Mononuclear cell (primary cell): Measurements from ENCODE around the gene PHKB. TPM values are rescaled to one million over a fixed set of nuclear protein-coding genes. Genes with fewer than 3 reads are reported as not detected.
A peak's percentile ranks its signal among the peaks of the same experiment; 100 is the strongest.
"Not testable (repeated sequence)": the region's sequence is repeated elsewhere in the genome, so short reads cannot be mapped to it uniquely, and the experiment has no call there.

Source experiments
- H3K27me3 ChIP-seq: 2 replicates; pipeline ENCODE4 v1.6.0; 2011; ENCODE audit warnings: low read length, control low read depth; ENCODE audit not compliant: insufficient read depth
- H3K4me1 ChIP-seq: 2 replicates; pipeline ENCODE4 v1.5.1; 2011; ENCODE audit warnings: mild to moderate bottlenecking, low read length, control low read depth; ENCODE audit not compliant: insufficient read depth
- H3K4me3 ChIP-seq: 2 replicates; pipeline ENCODE4 v1.5.1; 2011; ENCODE audit warnings: mild to moderate bottlenecking, low read length, moderate library complexity
- H3K9me3 ChIP-seq: 2 replicates; pipeline ENCODE4 v1.5.1; 2011; ENCODE audit warnings: low read depth, mild to moderate bottlenecking, control low read depth, low read length
- total RNA-seq: library from RNA; depleted of rRNA; stranded (reverse); fragments of >200 nt; gene quantifications from one replicate; pipeline ENCODE4 v1.2.3, GENCODE V29; 2012

Gene PHKB
- total RNA-seq, 1 donor, result 52.1 TPM

GRCh38 chr16:47461598-47462266, 601 bp downstream of the PHKB start:
- peak overlapping the region; percentile 93 for H3K4me3 ChIP-seq
- peaks cover 32% of the 10 kb centered on the region for H3K4me1 ChIP-seq
- no peaks in the 10 kb centered on the region for H3K27me3 ChIP-seq
- H3K9me3 ChIP-seq, result no peaks in the 10 kb centered on the region

DNA sequence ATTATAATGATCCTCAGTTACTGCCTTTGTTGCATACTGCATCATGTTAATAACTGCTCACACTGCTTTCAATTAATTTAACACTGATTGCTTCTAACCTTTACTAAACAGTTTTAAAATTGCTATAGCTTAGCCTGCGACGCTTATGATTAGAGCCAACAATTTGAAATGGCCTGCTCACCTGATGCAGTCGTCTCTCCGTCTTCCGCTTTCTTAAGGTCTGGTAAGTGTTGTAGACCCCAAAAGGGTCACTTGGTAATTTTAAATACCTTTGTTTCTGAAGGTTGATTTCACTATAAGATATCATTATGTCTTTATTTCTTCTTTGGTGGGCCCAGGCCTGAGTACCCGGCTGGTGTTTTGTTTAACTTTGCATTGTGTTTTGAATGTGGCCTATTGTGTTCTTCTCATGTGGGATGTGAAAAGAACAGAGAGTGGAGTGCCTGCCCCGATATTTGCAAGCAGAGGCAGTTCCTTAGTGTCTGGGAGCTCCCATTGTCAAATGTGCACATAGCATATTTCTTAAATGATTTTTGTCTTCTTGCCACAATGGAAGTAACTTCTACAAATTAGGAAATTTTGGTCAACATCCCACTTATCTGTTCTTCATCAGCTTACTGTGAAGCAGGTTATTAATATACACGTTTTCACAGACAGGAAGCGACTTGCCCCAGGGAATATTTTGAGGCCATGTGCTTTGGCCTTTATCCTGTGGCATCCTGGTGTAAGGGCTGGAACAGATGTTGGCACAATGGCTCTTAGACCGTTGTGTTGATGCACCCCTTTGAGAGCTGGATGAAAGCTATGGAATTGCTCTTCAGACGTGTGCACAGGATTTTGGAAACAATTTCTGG, 2.9 kb downstream of the PHKB start:
- H3K9me3 ChIP-seq, result no peaks in the 10 kb centered on the region
- H3K27me3 ChIP-seq, result no peaks in the 10 kb centered on the region
- peaks cover 32% of the 10 kb centered on the region for H3K4me1 ChIP-seq
- H3K4me3 ChIP-seq, result no peak overlapping the region

DNA sequence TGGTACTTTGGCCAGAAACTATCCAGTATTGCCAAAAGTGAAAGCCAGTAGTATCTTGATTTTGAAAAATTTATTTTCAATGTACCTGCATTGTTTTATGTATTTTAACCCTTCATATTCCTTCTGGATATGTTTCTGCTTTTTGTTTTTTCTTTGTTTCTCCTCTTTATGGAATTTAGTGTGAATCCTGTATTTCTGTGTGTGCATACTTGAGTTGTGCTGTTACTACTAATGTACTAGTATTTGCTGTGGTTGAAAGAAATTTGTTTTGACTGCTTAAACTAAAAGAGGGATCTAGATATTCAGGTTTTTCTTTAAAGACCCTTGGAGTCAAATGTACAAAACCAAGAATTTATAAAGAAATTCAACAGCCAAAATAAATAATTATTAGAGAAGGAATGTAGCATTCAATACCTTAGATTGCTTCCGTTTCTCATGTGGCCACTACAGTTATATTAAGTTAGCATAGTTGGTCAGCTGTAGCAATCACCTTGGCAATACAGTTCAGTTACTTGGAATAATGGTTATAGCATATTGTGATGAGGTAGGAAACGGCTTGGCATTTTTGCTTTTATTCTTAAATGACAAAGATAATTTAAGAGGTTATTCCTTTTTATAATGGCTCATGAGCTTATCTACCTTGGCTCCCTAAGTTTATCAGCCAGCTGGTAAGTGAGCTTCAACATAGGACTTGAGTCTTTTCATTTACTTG, 4.9 kb downstream of the PHKB start:
- H3K4me3 ChIP-seq, result no peak overlapping the region
- H3K4me1 ChIP-seq, result peaks cover 18% of the 10 kb centered on the region
- H3K27me3 ChIP-seq, result no peaks in the 10 kb centered on the region
- H3K9me3 ChIP-seq, result no peaks in the 10 kb centered on the region

GRCh38 chr16:47467501-47467900, 6.4 kb downstream of the PHKB start:
- no peaks in the 10 kb centered on the region for H3K9me3 ChIP-seq
- no peaks in the 10 kb centered on the region for H3K27me3 ChIP-seq
- peaks cover 9% of the 10 kb centered on the region for H3K4me1 ChIP-seq
- H3K4me3 ChIP-seq, result no peak overlapping the region

- not testable (repeated sequence) for H3K27me3 ChIP-seq, H3K4me3 ChIP-seq, H3K9me3 ChIP-seq, H3K4me1 ChIP-seq
These were observed 7.0 kb downstream of the PHKB start for GRCh38 chr16:47468070-47468689.

GRCh38 chr16:47469227-47469626, 8.1 kb downstream of the PHKB start:
- Histone ChIP-seq H3K27me3 (no peaks in the 10 kb centered on the region), H3K9me3 (no peaks in the 10 kb centered on the region), H3K4me3 (no peak overlapping the region), H3K4me1 (peaks cover 5% of the 10 kb centered on the region)

GRCh38 chr16:47470211-47470610, 9.1 kb downstream of the PHKB start:
- no peaks in the 10 kb centered on the region for H3K4me1 ChIP-seq
- H3K4me3 ChIP-seq, result no peak overlapping the region
- no peaks in the 10 kb centered on the region for H3K27me3 ChIP-seq
- no peaks in the 10 kb centered on the region for H3K9me3 ChIP-seq

- Histone ChIP-seq H3K27me3 (no peaks in the 10 kb centered on the region), H3K4me1 (no peaks in the 10 kb centered on the region), H3K4me3 (no peak overlapping the region), H3K9me3 (no peaks in the 10 kb centered on the region)
These were observed 9.7 kb downstream of the PHKB start for GRCh38 chr16:47470810-47471209.

DNA sequence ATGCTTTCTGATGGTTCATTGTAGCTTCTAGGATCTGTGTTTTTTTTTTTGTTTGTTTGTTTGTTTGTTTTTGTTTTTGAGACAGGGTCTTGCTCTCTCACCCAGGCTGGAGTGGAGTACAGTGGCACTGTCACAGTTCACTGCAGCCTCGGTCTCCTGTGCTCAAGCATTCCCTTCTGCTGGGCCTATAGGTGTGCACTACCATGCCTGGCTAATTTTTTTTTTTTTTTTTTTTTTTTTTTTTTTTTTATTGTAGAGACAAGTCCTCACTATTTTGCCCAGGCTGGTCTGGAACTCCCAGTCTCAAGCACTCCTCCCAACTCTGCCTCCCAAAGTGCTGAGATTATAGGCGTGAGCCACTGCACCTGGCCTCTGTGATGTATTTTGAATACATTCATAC, 11.9 kb downstream of the PHKB start:
- not testable (repeated sequence) for H3K27me3 ChIP-seq, H3K4me3 ChIP-seq, H3K4me1 ChIP-seq, H3K9me3 ChIP-seq

DNA sequence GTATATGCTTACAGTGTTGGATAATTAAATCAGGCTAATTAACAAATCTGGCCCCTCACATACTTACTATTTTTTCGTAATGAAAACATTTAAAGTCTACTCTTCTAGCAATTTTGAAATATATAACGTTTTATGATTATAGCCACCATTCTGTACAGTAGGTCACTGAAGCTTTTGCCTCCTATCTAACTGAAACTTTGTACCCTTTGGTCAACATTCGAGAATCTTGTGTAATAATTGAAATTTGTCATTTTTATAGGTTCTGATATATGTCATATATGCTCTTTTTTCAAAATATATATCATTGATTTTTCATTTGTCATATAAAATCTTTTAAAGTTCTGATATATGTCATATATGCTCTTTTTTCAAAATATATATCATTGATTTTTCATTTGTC, 12.7 kb downstream of the PHKB start:
- Histone ChIP-seq H3K27me3 (no peaks in the 10 kb centered on the region), H3K4me3 (no peak overlapping the region), H3K4me1 (no peaks in the 10 kb centered on the region), H3K9me3 (no peaks in the 10 kb centered on the region)

- H3K9me3 ChIP-seq, result no peaks in the 10 kb centered on the region
These were observed 14.7 kb downstream of the PHKB start for GRCh38 chr16:47475786-47476185.

DNA sequence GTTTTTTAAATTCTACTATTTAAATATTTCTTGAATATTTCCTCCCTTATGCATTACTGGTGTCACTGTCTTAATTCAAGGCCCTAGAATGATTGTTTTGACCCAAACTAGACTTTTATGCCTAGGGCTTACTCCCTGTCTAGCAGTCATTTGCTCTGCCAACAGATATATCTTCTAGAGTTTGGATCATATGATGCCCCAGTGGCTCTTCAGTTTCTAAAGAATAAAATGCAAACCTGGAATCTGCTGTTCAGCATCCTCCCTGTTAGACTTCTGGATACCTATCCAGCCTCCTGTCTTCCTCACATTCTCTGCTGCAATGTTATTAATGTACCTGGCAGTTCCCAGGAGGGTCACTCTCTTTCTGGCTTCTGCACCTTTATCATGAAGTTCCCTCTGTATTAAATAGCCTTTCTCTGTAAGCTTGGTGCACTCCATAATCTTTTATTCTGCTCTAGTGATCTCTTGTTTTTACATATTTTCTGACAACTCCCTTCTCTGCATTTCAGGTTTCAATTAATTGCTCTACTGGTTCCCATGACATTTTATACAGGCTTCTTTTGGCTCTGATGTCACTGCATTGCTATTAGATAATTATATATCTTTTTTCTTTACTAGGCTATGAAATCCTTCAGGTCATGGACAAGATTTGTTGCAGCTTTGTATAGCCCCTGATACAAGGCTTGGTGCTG, 15.7 kb downstream of the PHKB start:
- Histone ChIP-seq H3K4me1 (no peaks in the 10 kb centered on the region), H3K4me3 (no peak overlapping the region), H3K27me3 (no peaks in the 10 kb centered on the region), H3K9me3 (no peaks in the 10 kb centered on the region)

More at GRCh38 chr16:47475786-47476185, 14.7 kb downstream of the PHKB start:
- no peaks in the 10 kb centered on the region for H3K4me1 ChIP-seq
- no peak overlapping the region for H3K4me3 ChIP-seq
- no peaks in the 10 kb centered on the region for H3K27me3 ChIP-seq

- H3K27me3 ChIP-seq, result no peaks in the 10 kb centered on the region
- H3K4me3 ChIP-seq, result no peak overlapping the region
- no peaks in the 10 kb centered on the region for H3K4me1 ChIP-seq
- H3K9me3 ChIP-seq, result no peaks in the 10 kb centered on the region
These were observed 16.5 kb downstream of the PHKB start for GRCh38 chr16:47477679-47478078.

DNA sequence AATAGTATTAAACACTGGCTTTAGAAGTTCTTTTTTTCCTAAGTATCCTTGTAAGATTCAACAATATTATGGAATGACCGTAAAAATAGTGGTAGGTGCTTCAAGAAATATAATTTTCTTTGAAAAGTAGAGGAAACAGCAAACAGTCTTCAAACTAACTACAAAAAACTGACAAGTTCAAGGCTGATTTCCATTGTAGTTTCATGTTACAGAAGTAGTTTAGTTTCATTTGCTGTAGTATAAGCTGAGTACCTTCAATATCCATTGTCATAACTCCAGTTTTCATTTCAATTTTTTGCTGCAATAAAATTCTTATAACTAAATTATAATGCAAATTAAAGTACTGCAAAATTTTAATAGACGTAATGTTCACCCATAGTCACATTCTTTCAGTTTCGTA, 19.3 kb downstream of the PHKB start:
- no peak overlapping the region for H3K4me3 ChIP-seq
- no peaks in the 10 kb centered on the region for H3K27me3 ChIP-seq
- H3K9me3 ChIP-seq, result no peaks in the 10 kb centered on the region
- no peaks in the 10 kb centered on the region for H3K4me1 ChIP-seq
